CD14-positive monocyte (primary cell): ENCODE results near the gene CLEC18A. TPM values are rescaled to one million over a fixed set of nuclear protein-coding genes. Genes with fewer than 3 reads are reported as not detected.

ENCODE experiments used
- DNase-seq, 3 donors: peaks; one replicate each; pipeline ENCODE4 v3.0.0-alpha.2; 2011 to 2022
- H2AFZ ChIP-seq: 2 replicates; pipeline ENCODE4 v1.6.0; 2012; ENCODE audit warnings: mild to moderate bottlenecking, low read depth, low read length, inconsistent platforms; ENCODE audit not compliant: insufficient read depth, poor library complexity, severe bottlenecking
- H3K27ac ChIP-seq, 2 donors: 1 replicate in 1 of 2; 2 replicates in 1 of 2; pipeline ENCODE4 v1.5.1; 2012 to 2013; ENCODE audit warnings: low read length in 2 of 2, control low read depth in 1 of 2, inconsistent platforms in 1 of 2, low read depth in 1 of 2, mild to moderate bottlenecking in 1 of 2
- H3K27me3 ChIP-seq, 2 donors: one replicate each; pipeline versions ENCODE4 v1.6.0 to v1.6.1; 2011 to 2013; ENCODE audit warnings: low read length in 2 of 2; ENCODE audit not compliant: control insufficient read depth in 2 of 2, insufficient read depth in 2 of 2
- H3K36me3 ChIP-seq, 2 donors: replicated peaks in 1 of 2; 1 replicate in 1 of 2; 2 replicates in 1 of 2; pipeline versions ENCODE4 v1.5.1 to v1.6.1; 2012 to 2013; ENCODE audit warnings: low read length in 2 of 2, control low read depth in 1 of 2, inconsistent platforms in 1 of 2, mild to moderate bottlenecking in 1 of 2; ENCODE audit not compliant: insufficient read depth in 2 of 2, control insufficient read depth in 1 of 2
- H3K4me1 ChIP-seq, 2 donors: 1 replicate in 1 of 2; 2 replicates in 1 of 2; pipeline versions ENCODE4 v1.5.1 to v1.6.1; 2012 to 2013; ENCODE audit warnings: low read length in 2 of 2, control low read depth in 1 of 2, inconsistent platforms in 1 of 2, mild to moderate bottlenecking in 1 of 2, moderate library complexity in 1 of 2; ENCODE audit not compliant: insufficient read depth in 2 of 2, control insufficient read depth in 1 of 2
- H3K4me2 ChIP-seq: replicated peaks from 2 replicates; pipeline ENCODE3; 2012; ENCODE audit warnings: low read length, moderate library complexity, mild to moderate bottlenecking; ENCODE audit not compliant: poor library complexity, severe bottlenecking; ENCODE audit errors: extremely low read depth
- H3K4me3 ChIP-seq, 3 experiments: fragments of 200-600 bp in 1 of 3; sonication (generic) in 1 of 3; replicated peaks in 1 of 3; 1 replicate in 2 of 3; 2 replicates in 1 of 3; pipeline ENCODE4 v1.5.1; 2011 to 2013; ENCODE audit warnings: low read length in 3 of 3, mild to moderate bottlenecking in 3 of 3, control low read depth in 2 of 3, low read depth in 2 of 3, inconsistent platforms in 1 of 3, moderate library complexity in 1 of 3
- H3K79me2 ChIP-seq: 2 replicates; pipeline ENCODE4 v1.6.0; 2012; ENCODE audit warnings: mild to moderate bottlenecking, control low read depth, inconsistent platforms, low read length, moderate library complexity; ENCODE audit not compliant: insufficient read depth
- H3K9ac ChIP-seq: 2 replicates; pipeline ENCODE4 v1.6.0; 2017; ENCODE audit warnings: low read length, mild to moderate bottlenecking; ENCODE audit not compliant: insufficient read depth, poor library complexity, severe bottlenecking
- H3K9me3 ChIP-seq, 2 donors: replicated peaks in 1 of 2; 1 replicate in 1 of 2; 2 replicates in 1 of 2; pipeline versions ENCODE4 v1.5.1 to v1.6.1; 2012 to 2013; ENCODE audit warnings: low read length in 2 of 2, control low read depth in 1 of 2; ENCODE audit not compliant: control insufficient read depth in 1 of 2, insufficient read depth in 1 of 2
- H4K20me1 ChIP-seq: 2 replicates; pipeline ENCODE4 v1.6.0; 2012; ENCODE audit warnings: mild to moderate bottlenecking, low read length, control low read depth, moderate library complexity; ENCODE audit not compliant: insufficient read depth
- H3K27ac Mint-ChIP-seq, 7 donors: one replicate each; pipeline ENCODE4 v1.8.0; 2020; ENCODE audit warnings: mild to moderate bottlenecking in 7 of 7, mixed read lengths in 7 of 7, moderate library complexity in 6 of 7, inconsistent platforms in 2 of 7
- H3K27me3 Mint-ChIP-seq, 3 donors: one replicate each; pipeline ENCODE4 v1.8.0; 2021 to 2022; ENCODE audit warnings: low read depth in 3 of 3, mild to moderate bottlenecking in 3 of 3, mixed read lengths in 3 of 3, moderate library complexity in 3 of 3, inconsistent platforms in 1 of 3
- H3K36me3 Mint-ChIP-seq, 2 donors: one replicate each; pipeline ENCODE4 v1.8.0; 2020; ENCODE audit warnings: mixed read lengths in 2 of 2, inconsistent platforms in 1 of 2, mild to moderate bottlenecking in 1 of 2
- H3K4me1 Mint-ChIP-seq: one replicate; pipeline ENCODE4 v1.8.0; 2020; ENCODE audit warnings: mild to moderate bottlenecking, mixed read lengths
- H3K4me3 Mint-ChIP-seq, 2 donors: one replicate each; pipeline ENCODE4 v1.8.0; 2020; ENCODE audit warnings: mild to moderate bottlenecking in 2 of 2, mixed read lengths in 2 of 2, moderate library complexity in 1 of 2
- H3K9me3 Mint-ChIP-seq, 7 donors: one replicate each; pipeline ENCODE4 v1.8.0; 2020 to 2022; ENCODE audit warnings: mixed read lengths in 7 of 7, mild to moderate bottlenecking in 6 of 7, moderate library complexity in 6 of 7, inconsistent platforms in 2 of 7
- WGBS: methylation state at CpG from one replicate; pipeline ENCODE4 v1.1.5; 2013; ENCODE audit warnings: missing lambda C conversion rate; ENCODE audit not compliant: insufficient coverage; 5-methylcytosine and 5-hydroxymethylcytosine counted together
- intact Hi-C, 2 donors: fragments of 100-400 bp; cut with micrococcal nuclease; formaldehyde crosslinking; loops; one replicate each; pipeline versions ENCODE4 v1.15.0 to v1.15.1; 2023
- polyA plus RNA-seq, 3 donors: library from polyadenylated mRNA; depleted of rRNA in 1 of 3; unstranded in 2 of 3; stranded (reverse) in 1 of 3; fragments of 300-500 nt in 2 of 3; fragments of >200 nt in 1 of 3; fragmentation: Illumina TruSeq in 2 of 3; gene quantifications; 1 replicate in 2 of 3; 2 replicates in 1 of 3; pipeline ENCODE4 v1.2.3, GENCODE V29; 2012 to 2021
- TF ChIP-seq, protein P1 (sequence below): fragments of 200-600 bp; IDR thresholded peaks from one replicate; pipeline ENCODE4 v1.8.0; 2022; ENCODE audit warnings: antibody characterized with exemption, mild to moderate bottlenecking

CLEC18A gene
- polyA plus RNA-seq, 3 donors = 2.7 TPM; not detected in 2

DNA sequence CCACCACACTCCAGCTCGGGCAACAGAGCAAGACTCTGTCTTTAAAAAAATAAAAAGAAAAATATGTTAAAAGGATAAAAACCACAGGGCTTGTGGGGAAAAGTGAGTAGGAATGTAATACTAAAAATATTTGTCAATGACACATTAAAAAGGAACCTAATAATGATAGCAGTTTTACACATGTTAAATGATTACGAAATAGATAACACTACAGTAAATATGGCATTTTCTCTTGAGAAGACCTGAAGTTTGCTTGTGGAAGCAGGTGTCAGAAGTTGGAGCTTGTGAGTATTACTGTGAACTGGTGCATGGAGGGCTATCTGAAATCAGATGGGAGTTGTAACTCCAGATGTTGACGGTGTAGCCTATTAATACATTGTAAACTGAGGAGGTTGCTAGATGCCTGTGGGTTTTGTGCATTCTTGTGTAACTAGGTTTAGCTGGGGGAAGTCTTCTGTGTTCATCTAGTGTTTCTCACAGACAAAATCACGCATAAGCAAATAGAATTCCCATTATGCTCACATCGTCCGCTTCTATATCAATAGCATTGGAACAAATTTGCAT lies 44.2 kb upstream of the CLEC18A start:
- H2AFZ ChIP-seq = no peak overlapping the region
- WGBS = no CpG with 5 or more reads among the region's 6 CpGs
- peaks cover 41% of the 10 kb centered on the region for H4K20me1 ChIP-seq
- H3K9ac ChIP-seq = no peak overlapping the region
- H3K4me2 ChIP-seq = no peak overlapping the region
- Mint-ChIP-seq H3K9me3 (no peaks in the 10 kb centered on the region), H3K36me3 (peaks cover 72 to 80% of the 10 kb centered on the region in 2 donors), H3K4me1 (no peaks in the 10 kb centered on the region), H3K27ac (no peak overlapping the region), H3K4me3 (no peak overlapping the region), H3K27me3 (no peaks in the 10 kb centered on the region)
- TF ChIP-seq, protein P1, sequence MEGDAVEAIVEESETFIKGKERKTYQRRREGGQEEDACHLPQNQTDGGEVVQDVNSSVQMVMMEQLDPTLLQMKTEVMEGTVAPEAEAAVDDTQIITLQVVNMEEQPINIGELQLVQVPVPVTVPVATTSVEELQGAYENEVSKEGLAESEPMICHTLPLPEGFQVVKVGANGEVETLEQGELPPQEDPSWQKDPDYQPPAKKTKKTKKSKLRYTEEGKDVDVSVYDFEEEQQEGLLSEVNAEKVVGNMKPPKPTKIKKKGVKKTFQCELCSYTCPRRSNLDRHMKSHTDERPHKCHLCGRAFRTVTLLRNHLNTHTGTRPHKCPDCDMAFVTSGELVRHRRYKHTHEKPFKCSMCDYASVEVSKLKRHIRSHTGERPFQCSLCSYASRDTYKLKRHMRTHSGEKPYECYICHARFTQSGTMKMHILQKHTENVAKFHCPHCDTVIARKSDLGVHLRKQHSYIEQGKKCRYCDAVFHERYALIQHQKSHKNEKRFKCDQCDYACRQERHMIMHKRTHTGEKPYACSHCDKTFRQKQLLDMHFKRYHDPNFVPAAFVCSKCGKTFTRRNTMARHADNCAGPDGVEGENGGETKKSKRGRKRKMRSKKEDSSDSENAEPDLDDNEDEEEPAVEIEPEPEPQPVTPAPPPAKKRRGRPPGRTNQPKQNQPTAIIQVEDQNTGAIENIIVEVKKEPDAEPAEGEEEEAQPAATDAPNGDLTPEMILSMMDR = no peak
- H3K4me1 ChIP-seq = no peaks in the 10 kb centered on the region
- H3K27ac ChIP-seq = no peak overlapping the region
- H3K27me3 ChIP-seq = no peaks in the 10 kb centered on the region
- peaks cover 60 to 99% of the 10 kb centered on the region in 2 donors for H3K36me3 ChIP-seq
- H3K4me3 ChIP-seq = no peak overlapping the region
- no peaks in the 10 kb centered on the region for H3K79me2 ChIP-seq
- no peaks in the 10 kb centered on the region for H3K9me3 ChIP-seq
- no peak for DNase-seq
- intact Hi-C loops = no loop called here

DNA sequence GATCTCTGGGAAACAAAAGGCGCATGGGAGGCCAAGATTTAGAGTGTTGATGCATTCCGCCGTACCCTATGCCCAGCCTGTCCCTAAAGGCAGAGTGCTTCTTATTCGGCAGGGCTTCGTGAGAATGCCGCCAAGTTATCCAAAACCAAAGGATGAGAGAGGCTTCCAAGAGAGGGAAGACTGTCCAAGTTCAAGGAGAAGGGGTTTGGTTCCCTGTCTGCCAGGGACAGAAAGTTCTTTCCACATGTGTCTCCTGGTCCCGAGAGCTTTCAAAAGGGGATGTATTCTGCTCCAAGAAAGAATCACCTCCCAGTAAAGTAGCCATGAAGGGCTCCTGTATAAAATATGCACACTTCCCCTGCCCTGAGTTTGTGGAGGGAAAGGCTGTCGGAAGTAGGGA lies 42.1 kb upstream of the CLEC18A start:
- H3K4me3 ChIP-seq = no peak overlapping the region
- no peak for DNase-seq
- Mint-ChIP-seq H3K4me3 (no peak overlapping the region), H3K9me3 (no peaks in the 10 kb centered on the region), H3K27me3 (no peaks in the 10 kb centered on the region), H3K36me3 (peaks cover 68 to 72% of the 10 kb centered on the region in 2 donors), H3K4me1 (no peaks in the 10 kb centered on the region), H3K27ac (no peak overlapping the region)
- H3K4me1 ChIP-seq = no peaks in the 10 kb centered on the region
- H3K79me2 ChIP-seq = no peaks in the 10 kb centered on the region
- intact Hi-C loops = no loop called here
- H3K9ac ChIP-seq = no peak overlapping the region
- no peaks in the 10 kb centered on the region for H3K9me3 ChIP-seq
- H3K27me3 ChIP-seq = no peaks in the 10 kb centered on the region
- TF ChIP-seq, protein P1 = no peak
- H4K20me1 ChIP-seq = peaks cover 29% of the 10 kb centered on the region
- peaks cover 50 to 86% of the 10 kb centered on the region in 2 donors for H3K36me3 ChIP-seq
- WGBS = 100% methylated on average over 7 of the region's 8 CpGs
- H3K27ac ChIP-seq = no peak overlapping the region
- H2AFZ ChIP-seq = no peak overlapping the region
- H3K4me2 ChIP-seq = no peak overlapping the region
